Measurements from ENCODE around the gene SLC30A7.
"Not testable (repeated sequence)": the region's sequence is repeated elsewhere in the genome, so short reads cannot be mapped to it uniquely, and the experiment has no call there.

SLC30A7 gene, protein sequence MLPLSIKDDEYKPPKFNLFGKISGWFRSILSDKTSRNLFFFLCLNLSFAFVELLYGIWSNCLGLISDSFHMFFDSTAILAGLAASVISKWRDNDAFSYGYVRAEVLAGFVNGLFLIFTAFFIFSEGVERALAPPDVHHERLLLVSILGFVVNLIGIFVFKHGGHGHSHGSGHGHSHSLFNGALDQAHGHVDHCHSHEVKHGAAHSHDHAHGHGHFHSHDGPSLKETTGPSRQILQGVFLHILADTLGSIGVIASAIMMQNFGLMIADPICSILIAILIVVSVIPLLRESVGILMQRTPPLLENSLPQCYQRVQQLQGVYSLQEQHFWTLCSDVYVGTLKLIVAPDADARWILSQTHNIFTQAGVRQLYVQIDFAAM

DNA sequence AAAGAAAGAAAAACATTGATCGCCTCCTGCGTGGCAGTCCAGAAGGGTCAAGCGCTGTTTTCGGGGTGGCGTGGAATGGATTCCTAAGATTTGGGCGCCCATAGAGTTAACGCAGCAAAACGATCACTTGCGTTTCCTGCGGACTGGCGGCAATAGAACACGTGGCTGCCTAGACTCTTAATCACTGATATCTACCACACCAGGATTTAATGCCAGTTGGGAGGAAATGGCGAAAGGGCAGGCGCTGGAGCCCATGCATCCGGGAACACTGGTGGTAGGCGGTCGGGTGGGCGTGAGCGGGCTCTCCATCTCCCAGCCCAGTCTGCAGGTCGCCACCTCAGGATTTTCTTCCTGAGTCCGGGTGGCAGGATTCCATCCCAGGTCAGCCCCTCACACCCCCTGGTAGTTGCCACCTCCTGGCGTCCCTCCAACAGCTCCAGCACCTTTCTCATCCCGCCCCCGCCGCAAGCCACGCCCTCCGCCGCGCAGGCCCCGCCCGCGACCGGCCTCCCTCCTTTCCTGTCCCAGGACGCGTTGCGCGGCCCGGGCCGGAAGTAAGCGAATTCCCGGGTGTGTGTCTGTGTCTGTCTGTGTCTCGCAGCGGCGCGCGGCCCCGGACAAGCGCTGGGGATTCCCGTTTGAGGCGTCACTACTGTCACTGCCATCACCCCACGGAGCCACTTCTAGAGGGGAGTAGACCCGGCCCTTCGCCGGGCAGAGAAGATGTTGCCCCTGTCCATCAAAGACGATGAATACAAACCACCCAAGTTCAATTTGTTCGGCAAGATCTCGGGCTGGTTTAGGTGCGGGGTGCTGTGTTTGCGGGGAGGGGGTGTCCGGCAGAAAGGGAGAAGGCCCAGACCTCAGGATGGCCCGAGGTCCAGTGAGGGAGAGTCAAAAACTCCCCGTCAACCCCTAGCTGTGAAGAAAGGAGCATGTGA is at the start of gene SLC30A7:
Gene SLC30A7, plus strand, starts transcription at position 551 of the 941 bp plus-strand sequence. Its CDS starts 173 bp downstream, at position 724.
- DNase-seq = peak; percentile 96

DNA sequence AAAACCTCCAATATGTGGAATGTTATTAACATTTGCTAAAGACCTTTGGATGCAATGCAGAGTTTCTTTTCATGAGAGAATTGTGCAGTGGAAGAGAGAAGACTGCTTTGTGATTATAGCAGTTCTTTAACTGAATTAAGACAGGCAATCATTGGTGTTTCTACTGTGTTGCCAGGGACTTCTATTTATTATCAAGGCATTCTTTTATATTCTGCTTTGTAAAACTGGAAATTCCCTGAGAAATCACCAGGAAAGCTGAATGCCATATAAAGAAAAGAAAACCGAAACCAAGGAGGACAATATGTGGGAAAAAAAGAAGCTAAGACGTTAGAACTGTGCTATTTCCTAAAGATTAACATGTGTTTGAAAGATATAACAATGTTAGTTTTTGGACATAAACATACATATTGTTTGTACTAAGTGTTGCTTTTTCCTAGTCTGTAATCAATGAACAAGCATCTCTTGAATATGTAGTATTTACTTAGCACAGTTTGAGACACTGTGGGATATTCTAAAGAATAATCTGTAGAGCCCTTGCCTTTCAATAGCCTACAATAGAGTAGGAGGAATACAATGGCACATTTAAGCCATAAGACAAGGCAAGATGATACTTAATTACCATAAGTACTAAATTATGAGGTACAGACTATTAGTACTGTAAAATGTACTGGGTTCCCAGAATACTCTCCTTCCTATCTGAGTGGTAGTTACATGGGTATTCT is 48.4 kb upstream of the SLC30A7 start:
- DNase-seq = no peak

DNA sequence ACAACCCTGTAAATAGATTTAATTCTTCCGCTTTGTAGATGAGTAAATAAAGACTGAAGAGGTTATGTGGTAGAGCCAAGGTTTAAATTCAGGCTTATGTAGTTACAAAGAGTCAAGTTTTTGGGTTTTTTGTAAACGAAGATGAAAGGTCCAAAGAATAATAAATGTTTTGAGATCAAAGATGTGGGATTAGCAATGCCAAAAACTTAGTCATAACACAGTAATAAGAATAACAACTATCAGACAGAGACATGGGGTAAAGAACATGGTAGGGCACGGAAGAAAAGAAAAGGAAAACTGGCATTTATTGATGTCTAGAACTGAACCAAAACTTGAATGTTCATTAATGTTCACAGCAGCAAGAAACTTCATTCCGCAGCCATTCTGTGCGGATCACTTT is 44.2 kb upstream of the SLC30A7 start:
- DNase-seq = no peak

DNA sequence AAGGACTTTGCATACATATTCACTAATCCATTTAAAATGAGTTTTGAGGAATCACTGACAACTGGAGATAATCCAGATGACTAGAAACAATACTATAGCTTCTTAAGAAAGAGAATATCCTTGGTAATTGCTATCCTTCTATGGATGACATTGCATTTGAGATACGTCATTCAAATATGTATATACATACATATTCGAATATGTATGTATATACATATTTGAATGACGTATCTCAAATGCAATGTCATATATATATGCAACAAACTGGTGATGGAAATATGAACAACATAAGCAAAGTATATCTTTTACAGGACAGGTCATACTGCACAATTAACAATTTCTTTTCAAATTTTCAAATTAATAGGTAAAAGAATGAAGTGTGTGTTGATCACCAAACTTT is 42.9 kb upstream of the SLC30A7 start:
- DNase-seq = no peak

DNA sequence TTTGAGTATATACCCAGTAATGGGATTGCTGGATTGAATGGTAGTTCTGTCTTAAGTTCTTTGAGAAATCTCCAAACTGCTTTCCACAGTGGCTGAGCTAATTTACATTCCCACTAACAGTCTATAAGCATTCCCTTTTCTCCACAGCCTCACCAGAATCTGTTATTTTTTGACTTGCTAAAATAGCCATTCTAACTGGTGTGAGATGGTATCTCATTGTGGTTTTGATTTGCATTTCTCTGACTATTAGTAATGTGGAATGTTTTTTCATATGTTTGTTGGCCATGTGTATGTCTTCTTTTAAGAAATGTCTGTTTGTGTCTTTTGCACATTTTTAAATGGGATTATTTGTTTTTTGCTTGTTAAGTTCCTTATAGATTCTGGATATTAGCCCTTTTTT is 40.8 kb upstream of the SLC30A7 start:
- DNase-seq = not testable (repeated sequence)

DNA sequence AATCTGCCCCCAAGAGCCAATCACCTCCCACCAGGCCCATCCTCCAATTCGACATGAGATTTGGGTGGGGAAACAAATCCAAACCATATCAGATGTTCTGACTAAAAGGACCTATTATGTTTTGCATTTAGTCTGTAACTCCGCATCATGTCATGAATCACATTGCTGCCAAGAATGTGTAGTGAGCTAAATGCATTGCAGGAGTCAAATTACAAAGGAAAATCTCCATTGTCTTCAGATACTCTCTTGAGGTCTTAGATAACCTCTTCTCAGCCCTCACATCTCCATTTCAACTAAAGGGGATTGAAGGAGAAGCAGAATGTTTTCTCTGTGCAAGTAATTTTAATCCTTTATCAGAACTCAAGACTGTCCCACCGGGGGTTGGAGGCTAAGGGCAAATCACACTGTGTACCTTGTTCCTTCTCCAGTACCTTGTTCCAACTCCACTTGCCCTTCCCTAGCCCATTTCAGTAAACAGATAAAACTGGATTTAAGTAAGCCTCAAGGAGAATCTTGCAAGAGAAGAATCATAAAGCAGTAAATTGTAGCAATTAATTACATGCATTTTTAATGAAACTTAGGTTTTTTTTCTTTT is 35.4 kb upstream of the SLC30A7 start:
- DNase-seq = no peak

DNA sequence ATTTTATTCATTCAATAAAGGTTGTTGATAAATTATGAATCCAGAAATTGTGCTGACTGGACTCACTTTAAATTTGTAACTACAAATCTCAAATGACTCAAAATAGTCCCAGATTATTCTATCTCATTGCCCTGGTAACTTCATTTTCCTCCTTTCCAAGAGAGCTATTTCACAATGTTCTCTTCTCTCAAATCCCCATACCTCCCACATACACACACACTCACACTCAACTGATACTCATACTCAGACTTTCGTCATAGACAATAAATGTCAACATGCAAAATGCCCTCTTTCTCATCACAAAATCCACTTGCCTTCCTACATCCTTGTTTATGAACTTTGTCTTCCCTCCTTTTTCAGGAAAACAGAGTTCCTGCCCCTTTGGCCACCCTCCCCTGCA is 34.5 kb upstream of the SLC30A7 start:
- no peak for DNase-seq

DNA sequence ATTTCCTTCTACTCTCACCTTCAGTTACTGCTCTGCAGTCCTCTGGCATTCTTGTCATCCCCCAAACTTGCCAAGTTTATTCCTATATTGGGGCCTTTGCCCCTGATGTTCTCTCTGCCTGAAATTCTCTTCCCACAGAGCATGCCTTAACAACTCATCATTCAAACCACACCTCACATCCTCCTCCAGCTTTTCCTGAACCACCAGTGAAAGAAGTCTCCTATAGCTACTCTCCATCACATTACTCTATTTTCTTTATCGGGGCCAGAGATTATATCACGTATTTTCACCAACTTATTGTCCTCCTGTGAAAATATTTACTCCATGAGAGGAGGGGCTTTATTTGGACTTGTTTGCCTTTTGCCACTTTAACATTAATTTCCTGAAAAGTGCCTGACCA is 33.3 kb upstream of the SLC30A7 start:
- no peak for DNase-seq

DNA sequence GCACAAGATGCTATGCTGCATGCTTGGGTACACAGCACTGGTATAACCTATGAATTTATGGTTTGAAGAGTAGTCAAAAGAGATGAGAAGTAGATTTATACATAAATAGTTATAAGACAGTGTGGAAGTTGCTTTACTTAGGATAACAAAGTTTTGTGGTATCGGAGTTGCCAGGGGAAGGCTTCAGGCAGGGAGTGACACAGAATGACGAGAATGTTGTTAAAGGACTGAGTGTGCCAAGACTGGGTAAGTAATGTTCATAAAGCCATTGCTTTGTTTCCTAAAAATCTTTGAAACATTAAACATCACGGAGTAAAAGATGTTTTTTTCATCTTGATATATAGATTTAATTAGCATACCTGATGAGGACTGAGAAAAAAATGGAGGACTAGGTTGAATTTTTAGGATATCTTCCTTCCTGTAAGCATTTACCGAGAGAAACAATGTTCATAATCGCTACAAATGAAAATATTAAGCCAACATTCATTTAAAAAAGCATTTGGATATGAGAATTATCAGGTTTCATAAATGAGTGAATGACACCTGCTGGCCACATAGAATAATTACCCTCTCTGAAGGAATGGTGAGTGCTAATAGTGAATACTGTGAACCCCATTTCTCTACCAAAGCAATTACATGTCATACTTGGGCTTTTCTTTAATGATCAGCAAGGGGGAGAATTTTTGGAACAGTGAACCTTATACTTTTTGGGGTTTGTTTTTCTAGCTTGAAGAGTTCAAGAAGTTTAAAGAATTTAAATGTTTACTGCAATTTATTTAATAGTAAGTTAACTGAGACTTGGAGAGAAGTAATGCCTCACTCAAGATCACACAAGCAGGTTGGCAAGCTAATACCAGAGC is 29.6 kb upstream of the SLC30A7 start:
- peak; percentile 14 for DNase-seq

DNA sequence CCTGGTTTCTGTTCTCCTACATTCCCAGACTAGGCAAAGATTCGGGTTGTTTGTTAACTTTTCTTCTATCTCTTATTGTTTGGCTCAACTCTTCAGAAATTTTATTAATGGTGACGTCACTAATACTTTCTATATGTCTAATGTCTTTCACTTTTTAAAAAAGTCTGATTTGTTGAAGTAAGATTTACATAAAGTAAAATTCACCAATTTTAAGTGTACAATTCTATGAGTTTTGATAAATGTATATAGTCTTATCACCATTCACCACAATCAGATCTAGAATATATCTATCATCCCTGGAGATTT is 29.0 kb upstream of the SLC30A7 start:
- no peak for DNase-seq

DNA sequence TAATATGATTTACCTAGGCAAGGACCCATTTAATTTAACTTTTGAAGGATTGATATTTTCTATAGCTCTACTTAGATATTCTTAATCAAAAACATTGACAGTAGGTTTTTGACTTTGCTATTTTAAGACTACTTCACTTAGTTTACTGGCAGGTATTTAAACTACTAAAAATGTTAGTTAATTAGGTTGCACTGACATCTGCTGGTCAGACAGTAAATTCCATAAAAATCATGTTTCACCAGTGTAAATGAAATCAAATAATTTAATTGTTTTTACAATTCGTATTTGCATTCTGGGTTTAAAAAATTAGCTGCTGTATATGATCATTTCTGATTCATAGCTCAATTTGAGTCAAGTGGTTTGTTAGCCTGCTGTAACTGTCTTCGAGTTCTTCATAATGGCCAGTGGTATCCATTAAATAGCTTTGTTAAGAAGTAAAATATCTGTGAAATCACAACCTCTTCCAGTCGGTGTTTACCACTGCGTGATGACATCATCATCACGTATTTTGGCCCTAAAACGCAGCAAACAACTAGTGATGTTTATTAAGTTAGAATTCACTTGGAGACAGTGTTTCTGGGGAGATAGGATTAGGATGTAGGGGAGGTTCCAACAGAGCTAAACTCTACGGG is 27.4 kb upstream of the SLC30A7 start:
- peak; percentile 35 for DNase-seq

DNA sequence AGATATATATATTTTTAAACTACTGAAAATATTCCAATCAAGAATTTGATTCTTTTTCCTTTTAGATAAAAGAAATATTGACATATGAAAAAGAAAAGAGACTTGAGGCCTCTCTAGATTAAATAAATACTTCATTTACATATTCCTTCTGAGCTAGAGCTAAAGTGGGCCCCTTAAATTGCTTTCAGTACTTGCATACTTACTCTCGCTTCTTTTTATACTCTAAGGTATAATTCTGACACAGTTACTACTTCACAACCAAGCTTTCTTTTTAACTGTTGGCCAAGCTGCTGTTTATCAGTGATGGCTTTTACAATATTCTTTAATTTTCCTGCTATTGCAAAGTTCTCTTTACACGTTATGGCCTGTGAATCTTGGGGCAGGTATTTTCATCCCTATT is 25.9 kb upstream of the SLC30A7 start:
- DNase-seq = no peak

DNA sequence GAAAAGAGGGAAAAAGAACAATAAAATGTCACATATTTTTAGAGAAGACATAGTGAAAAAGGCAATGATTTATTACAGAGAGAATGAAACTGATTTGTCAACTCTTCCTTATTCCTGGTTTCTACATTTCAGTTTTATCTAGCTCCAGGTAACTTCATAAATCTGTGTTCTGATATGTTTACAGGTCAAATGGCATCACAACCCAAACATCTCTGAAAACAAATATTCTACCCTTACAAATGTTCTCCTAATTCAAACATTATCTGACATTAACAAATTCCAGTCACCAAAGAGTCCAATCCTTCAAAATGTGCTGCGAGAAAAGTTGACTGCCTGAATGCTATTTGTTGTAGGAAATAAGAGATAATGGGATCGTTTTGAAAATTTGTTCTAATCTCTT is 21.5 kb upstream of the SLC30A7 start:
- DNase-seq = no peak

DNA sequence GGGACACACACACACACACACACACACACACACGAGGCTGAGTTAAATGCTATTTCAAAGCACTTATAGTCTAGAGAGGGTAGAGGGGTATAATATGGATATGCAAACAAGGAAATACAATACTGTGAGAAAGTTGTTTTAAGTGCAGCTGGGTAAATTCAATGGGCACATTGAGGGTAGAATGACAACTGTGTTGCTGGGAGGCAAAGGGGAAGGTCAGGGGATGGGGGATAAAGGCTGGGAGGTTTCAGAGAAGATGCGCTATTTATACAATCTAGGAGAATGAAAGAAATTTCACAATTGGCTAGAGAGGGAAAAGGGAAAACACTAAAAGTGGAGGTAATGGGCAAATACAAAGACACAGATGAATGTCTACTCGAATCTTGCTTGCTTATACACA is 20.7 kb upstream of the SLC30A7 start:
- no peak for DNase-seq

DNA sequence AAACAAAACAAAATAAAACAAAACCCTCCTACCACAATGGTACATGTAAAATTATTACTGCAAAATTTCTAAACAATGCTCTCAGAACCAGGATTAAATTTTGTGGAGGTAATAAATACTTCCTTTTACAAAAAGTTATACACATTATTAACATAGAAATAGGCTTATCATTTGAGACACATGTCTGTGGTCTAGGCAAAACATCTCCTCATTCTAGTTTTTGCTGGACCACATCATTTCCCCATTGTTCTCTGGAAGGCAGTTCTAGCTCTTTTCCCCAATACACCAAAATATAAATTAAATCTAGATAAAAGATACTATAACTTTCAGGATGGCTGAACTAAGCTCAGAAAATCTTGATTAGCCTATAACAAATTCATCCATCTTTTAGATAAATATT is 19.6 kb upstream of the SLC30A7 start:
- DNase-seq = no peak

DNA sequence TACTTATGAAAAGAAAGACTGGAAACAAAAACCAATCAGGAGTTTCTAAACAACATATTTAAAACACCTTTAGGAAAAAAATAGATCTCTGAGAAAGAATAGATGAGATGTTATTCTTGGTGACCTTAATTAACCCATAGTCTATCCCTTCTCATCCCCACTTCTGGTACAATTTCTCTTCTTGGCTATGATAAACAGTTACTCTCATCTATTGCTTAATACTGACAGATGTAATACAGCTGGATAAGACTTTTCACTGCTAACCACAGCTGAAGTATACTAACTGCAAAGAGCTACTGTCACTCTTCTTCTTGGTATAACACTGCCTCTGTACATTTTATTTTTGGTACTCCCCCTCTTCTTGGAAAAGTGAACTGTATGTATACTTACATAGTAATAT is 16.5 kb upstream of the SLC30A7 start:
- no peak for DNase-seq

DNA sequence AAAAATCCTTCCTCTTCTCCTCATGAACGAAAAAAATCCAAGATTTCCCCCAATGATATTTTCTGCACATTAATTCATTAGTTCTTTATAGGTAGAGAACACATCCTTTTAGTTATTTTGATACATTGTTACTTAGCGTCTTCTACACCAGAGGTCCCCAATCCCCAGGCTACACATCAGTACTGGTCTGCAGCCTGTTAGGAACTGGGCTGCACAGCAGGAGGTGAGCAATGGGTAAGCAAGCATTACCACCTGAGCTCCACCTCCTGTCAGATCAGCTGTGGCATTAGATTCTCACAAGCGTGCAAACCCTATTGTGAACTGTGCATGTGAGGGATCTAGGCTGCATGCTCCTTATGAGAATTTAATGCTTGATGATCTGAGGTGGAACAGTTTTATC is 14.2 kb upstream of the SLC30A7 start:
- no peak for DNase-seq

DNA sequence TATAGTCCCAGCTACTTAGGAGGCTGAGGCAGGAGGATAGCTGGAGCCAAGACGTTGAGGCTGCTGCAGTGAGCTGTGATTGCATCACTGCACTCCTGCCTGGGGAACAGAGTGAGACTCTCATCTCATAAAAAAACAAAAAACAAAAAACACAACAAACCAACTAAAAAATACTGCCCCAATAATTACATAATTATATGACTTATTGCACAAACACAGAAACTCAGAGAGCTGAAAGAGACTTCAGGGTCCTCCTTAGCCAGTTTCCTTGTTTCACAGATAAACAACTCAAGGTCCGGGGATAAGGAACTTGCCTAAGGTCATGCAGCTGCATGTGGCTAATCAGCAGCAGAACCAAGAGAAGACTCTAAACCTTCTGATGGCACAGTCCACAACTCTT is 13.2 kb upstream of the SLC30A7 start:
- DNase-seq = no peak

DNA sequence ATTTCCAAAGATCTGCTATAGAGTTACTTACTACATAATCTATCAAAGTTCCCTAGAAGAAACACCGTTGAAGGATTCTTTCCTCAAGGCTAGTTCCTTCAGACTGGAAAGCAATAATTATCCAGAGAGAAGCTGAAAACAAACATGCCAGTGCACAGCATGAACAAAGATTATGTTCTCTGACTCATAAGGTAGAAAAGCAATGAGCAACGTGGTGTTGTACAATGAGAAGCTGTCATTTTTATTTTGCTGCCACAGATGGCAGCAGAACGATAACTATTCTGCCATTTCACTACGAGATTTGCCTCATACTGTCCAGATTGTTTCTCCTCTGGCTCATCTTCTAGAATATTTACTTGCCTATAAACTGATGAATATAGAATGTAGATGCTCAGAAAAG is 11.9 kb upstream of the SLC30A7 start:
- DNase-seq = no peak

DNA sequence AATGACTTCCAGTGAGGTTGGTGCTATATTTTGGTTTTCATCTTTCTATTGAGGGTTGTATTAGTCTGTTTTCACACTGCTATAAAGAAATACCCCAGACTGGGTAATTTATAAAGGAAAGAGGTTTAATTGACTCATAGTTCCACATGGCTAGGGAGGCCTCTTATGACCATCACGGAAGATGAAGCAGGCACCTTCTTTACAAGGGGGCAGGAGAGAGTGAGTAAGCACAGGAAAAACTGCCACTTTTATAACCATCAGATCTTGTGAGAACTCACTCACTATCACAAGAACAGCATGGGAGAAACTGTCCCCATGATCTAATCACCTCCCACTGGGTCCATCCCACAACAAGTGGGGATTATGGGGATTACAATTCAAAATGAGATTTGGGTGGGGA is 6.9 kb upstream of the SLC30A7 start:
- not testable (repeated sequence) for DNase-seq

DNA sequence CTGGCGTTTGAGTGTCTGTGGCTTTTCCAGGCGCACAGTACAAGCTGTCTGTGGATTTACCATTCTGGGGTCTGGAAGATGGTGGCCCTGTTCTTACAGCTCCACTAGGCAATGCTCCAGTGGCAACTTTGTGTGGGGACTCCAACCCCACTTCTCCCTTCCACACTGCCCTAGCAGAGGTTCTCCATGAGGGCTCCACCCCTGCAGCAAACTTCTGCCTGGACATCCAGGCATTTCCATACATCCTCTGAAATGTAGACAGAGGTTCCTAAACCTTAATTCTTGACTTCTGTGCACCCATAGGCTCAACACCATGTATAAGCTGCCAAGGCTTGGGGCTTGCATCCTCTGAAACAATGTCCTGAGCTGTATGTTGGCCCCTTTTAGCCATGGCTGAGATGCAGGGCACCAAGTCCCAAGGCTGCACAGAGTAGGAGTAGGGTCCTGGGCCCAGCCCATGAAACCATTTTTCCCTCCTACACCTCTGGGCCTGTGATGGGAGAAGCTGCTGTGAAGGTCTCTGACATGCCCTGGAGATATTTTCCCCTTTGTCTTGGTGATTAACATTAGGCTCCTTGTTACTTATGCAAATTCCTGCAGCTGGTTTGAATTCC is 5.9 kb upstream of the SLC30A7 start:
- DNase-seq = not testable (repeated sequence)
